GM12891 (cell line): ENCODE results near the gene ITM2B.

ENCODE experiments used
- PAX5 ChIP-seq: IDR thresholded peaks from 2 replicates; pipeline ENCODE4 v1.6.1; 2011; ENCODE audit warnings: low read length, moderate library complexity, mild to moderate bottlenecking; ENCODE audit not compliant: insufficient read depth, severe bottlenecking
- POLR2A ChIP-seq: IDR thresholded peaks from 2 replicates; pipeline ENCODE4 v1.6.1; 2011; ENCODE audit warnings: low read depth, low read length, control low read depth
- POLR2AphosphoS5 ChIP-seq: IDR thresholded peaks from 2 replicates; pipeline ENCODE4 v1.6.1; 2011; ENCODE audit warnings: low read depth, low read length, control low read depth
- POU2F2 ChIP-seq: IDR thresholded peaks from 2 replicates; pipeline ENCODE4 v1.6.1; 2011; ENCODE audit warnings: low read depth, mild to moderate bottlenecking, control low read depth, low read length, moderate library complexity
- SPI1 ChIP-seq: IDR thresholded peaks from 2 replicates; pipeline ENCODE4 v1.6.1; 2011; ENCODE audit warnings: low read depth, low read length, control low read depth
- TAF1 ChIP-seq: IDR thresholded peaks from 2 replicates; pipeline ENCODE4 v1.6.1; 2011; ENCODE audit warnings: low read depth, low read length, control low read depth

DNA sequence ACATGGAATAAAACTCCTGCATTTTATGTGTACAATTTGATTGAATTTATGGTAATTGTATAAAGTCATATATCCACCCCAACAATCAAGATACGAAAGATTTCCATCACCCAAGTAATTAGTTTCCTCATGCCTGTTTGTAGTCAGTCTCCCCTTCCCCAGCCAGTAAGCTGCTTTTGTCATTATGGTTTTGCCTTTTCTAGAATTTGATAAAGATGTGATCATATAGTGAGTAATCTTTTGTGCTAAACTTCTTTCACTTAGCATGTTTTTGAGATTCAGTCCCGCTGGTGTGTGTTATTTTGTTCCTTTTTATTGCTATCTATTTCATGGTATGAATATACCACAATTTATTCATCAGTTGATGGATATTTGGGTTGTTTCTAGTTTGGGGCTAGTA is 16.0 kb downstream of the ITM2B start:
- no peak for TF ChIP-seq POLR2A
- no peak for TF ChIP-seq POLR2AphosphoS5
- no peak for TF ChIP-seq TAF1
- TF ChIP-seq PAX5: no peak
- no peak for TF ChIP-seq SPI1
- no peak for TF ChIP-seq POU2F2
